Stimulated activated CD8-positive, alpha-beta memory T cell treated with anti-CD3 and anti-CD28 coated beads, Interleukin-15, amount 100 ng/mL, for 4 hours (primary cell): ENCODE results near the gene SASH1.

Experiments
- DNase-seq, 2 donors: peaks; one replicate each; pipeline ENCODE4 v3.0.0-alpha.2; 2020; ENCODE audit warnings: low read depth in 2 of 2

Gene SASH1

GRCh38 chr6:148432462-148433195 is 90.0 kb downstream of the SASH1 start:
- no peak for DNase-seq

DNA sequence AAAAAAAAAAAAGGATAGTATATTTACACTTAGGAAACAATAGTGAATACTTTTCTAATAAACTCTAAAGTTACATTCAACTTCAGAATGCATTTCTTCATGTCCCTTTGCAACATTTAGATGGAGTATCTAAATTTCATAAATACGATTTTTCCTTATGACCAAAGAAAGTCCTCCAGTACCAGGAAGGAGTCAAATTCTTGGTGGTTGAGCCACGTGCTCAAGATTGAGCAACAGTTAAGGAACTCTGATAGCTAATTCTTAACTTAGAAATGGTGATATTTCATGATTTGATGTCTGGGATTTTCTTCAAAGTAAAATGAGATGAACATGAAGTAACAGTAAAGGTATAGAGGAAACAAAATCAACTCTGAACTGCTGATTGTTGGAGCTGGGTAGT is 92.7 kb downstream of the SASH1 start:
- no peak for DNase-seq

DNA sequence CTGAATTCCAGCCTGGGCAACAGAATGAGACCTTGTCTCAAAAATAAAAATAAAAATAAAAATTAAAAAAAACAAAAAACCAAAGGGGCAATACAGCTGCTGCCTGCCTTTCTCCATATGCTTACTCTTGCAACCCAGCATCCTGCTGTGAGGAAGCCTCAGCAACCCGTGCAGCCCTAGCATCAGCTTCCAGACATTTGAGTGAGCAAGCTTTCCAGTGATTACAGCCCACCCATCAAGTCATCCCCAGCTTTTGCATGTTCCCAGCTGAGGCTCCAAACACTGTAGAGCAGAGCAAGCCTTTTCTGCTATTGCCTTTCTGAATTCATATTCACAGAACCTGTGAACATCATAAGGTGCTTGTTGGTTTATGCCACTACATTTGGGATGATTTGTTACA is 93.8 kb downstream of the SASH1 start:
- no peak for DNase-seq

GRCh38 chr6:148438632-148439031 is 96.0 kb downstream of the SASH1 start:
- no peak for DNase-seq

DNA sequence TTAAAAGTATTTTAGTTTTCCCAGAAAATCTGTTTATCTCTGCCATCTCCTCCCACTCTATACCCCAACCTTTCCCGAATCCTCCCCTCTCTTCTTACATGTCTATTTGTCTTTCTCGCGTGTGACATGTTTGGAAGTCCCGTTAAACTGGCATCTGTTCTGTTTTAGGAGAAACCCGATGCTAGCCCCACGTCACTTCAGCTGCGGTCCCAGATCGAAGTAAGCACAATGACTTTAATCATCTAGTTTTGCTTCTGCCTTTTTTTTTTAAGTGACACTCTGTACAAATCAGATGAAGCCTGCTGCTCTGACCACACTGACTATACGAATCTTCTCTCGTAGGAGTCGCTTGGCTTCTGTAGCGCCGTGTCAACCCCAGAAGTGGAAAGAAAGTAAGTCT is 97.4 kb downstream of the SASH1 start:
- DNase-seq, result no peak

- DNase-seq, result no peak
Measured at GRCh38 chr6:148440877-148441453, 98.3 kb downstream of the SASH1 start.

DNA sequence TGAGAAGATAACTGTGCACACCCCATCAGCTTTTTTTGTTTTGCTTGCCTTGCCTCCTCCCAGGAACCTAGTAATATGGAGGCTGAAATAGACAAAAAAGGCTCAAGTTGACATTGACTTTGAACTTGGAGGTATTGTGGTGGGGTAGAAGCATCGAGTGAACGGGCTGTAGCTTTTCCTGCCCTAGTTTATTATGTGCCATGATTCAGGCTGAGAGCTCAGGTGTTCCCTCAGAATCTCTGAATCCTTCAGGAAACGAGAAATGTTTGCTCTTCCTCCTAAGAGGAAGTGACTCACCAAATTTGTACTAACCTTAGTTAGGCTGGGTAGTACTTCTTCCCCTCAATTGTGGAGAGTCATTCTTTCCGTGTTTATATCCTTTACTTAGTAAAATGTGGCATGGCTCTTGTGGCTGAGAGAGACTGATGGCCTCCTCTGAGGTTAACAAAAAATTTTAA is 98.8 kb downstream of the SASH1 start:
- no peak for DNase-seq

DNA sequence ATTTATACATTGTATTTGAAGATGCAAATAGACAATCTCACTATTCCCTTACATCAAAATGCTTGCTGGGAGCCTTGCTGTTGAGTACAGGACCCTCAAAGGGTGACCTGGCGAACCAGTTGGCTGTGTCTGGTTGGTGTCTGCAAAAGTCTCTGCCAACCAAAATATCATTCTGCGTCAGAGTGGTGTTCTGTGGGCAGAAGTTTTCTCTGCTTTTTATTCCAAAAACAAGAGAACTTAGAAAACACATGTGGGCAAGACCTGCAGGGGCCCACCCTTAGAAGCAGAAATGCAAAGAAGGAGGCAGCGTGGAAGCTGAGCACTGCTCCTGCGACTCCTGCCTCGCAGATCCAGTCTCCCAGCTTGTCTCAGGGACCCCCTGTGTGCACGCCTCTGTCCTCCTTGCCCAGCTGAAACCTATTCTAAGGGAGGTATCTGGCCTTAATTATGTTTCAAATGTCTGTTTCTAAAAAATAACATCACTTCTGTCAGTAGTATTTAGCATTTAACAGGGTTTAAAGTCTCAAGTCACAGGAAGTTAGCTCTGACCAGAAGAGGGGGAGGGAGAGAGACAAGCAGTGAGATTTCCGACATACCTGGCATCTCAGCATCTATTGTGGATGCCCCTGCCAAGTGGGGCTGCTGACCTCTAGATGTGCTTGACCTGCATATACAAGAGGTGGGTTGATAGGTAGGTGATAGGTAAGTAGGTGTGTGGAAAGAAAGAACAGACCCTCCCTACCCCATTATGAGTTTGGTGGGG is 101.3 kb downstream of the SASH1 start:
- DNase-seq, result no peak

DNA sequence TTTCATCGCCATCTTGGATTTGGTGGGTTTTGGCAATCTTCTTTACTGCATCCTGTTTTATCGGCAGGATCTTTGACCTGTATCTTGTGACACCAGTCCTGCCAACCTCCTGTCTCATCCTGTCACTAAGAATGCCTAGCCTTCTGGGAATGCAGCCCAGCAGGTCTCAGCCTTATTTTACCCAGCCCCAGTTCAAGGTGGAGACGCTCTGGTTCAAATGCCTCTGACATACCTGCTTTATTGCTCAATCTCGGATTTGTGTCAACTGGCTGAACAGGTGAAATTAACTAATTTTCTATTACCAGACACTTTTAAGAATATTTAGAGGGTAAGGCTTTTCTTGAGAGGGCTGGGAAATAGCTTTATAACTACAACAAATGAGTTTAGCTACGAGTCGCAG is 102.5 kb downstream of the SASH1 start:
- no peak for DNase-seq

DNA sequence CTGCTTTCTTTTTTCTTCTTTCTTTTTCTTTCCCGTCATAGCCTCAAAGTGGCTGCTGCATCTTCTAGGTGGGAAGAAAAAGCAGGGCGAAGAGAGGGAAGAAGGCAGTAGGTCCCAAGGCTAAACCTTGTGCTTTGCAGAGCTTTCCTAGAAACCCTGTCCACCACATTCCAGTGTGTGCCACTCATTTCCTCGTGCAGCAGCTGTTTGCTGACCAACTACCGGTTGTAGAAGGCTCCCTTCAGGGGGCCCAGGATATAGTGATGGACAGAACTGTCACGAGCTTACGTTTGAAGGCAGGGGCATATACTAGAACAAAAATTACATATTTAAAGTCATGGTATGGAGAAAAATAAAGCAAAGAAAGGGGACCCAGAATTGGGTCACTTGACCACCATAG is 103.0 kb downstream of the SASH1 start:
- no peak for DNase-seq

DNA sequence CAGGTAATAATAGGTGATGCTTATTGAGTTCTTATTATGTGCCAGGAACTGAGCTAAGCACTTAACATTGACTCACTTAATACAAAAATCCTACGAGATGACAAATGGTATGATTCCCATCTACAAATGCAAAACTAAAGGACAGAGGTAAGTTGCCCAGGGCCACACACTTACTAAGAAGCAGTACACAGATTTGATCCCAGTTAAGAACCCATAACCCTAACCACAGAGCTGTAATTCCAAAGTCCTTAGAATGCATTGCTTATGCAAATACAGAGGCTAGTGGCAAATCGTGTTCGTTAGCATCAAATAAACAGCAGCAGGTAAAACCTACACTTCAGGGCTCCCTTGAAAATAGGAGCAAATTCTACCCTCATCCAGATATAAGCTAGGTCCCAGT is 104.0 kb downstream of the SASH1 start:
- no peak for DNase-seq

DNA sequence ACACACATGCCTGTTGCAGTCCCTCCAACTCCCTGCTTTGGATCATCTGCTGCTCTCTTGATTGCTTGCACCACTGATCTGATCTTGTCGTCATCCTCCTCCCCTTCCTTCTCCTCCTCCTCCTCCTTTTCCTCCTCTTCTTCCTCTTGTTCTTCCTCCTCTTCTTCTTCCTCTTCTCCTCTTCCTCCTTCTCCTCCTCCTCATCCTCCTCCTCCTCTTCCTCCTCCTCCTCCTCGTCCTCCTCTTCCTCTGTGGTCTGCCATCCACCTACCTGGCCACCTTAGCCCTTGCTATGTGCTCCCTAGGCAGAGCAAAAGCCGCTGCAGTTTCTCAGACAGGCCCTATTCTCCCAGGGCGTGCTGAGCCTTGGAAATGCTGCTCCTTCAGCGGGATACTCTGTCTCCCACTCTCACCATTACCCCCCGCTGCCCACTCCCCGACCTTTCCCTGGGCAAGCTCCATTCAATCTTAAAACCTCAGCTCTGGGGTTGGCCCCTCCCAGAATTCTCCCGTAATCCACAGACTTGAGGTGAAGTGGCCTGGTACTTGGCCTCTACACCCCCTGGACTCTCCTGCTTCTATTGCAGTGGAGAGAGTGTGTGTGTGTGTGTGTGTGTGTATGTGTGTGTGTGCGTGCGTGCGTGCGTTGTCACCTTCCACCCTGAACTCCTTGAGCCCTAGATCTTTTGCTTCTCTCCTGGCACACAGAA is 105.0 kb downstream of the SASH1 start:
- DNase-seq, result no peak

GRCh38 chr6:148448369-148449012 is 105.9 kb downstream of the SASH1 start:
- no peak for DNase-seq

- DNase-seq, result no peak
Measured at GRCh38 chr6:148450866-148451265, 108.2 kb downstream of the SASH1 start.

DNA sequence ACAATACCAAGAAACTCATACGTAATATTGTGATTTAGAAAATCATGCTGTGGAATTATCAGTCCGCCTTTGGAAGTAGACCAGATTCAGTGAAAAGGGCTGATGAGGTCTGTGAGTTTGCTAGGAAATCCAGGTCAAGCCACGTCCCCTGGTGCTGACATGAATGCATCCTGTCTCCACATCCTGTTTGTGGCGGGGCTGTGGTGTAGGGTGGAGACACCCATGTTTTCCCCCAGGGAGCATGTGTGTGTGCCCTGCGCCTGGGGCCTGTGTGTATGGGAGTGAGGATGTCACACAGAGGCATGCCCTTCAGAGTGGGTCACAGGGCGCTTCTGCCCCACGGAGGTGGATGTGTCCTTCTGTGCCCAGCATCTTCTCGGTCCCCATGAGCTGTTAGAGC is 109.1 kb downstream of the SASH1 start:
- DNase-seq, result no peak

- no peak for DNase-seq
Measured at GRCh38 chr6:148452876-148453275, 110.2 kb downstream of the SASH1 start.

DNA sequence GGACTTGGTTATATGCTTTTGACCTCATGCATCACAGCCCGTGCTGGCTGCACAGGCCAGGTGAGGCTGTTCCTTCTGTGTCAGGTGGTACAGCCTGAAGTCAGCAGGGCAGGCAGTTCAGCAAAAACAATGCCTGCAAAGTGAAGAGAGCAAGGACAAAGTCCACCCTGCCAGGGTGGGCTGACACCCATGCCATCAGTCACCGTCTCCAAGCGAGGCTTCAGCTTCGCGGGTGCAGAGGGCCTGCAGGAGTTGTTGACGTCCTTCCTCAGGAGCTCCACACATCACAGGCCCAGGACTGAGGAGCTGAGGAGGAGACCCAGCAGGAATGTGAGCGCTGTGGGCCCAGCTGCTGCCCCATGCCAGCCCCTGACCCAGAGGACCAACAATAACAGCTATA is 111.3 kb downstream of the SASH1 start:
- no peak for DNase-seq

DNA sequence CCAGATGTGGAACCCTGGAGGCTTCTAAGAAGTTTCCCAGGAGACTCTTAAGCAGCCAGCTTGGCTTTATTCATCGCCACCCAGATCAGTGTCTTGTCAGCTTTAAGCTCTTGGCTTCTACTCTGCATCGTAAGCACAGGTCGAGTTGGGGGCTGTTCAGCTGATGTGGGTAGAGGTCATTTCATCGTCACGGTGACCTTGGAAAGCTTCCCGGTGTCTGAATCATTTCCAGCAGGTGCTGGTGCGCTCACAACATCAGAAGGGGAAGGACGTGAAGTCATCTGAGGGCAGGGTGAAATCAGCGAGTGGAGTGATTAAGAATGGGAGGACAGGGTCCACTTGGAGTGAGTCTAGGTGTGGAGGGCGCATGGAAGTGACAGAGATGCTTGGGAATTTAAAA is 112.6 kb downstream of the SASH1 start:
- DNase-seq, result no peak

DNA sequence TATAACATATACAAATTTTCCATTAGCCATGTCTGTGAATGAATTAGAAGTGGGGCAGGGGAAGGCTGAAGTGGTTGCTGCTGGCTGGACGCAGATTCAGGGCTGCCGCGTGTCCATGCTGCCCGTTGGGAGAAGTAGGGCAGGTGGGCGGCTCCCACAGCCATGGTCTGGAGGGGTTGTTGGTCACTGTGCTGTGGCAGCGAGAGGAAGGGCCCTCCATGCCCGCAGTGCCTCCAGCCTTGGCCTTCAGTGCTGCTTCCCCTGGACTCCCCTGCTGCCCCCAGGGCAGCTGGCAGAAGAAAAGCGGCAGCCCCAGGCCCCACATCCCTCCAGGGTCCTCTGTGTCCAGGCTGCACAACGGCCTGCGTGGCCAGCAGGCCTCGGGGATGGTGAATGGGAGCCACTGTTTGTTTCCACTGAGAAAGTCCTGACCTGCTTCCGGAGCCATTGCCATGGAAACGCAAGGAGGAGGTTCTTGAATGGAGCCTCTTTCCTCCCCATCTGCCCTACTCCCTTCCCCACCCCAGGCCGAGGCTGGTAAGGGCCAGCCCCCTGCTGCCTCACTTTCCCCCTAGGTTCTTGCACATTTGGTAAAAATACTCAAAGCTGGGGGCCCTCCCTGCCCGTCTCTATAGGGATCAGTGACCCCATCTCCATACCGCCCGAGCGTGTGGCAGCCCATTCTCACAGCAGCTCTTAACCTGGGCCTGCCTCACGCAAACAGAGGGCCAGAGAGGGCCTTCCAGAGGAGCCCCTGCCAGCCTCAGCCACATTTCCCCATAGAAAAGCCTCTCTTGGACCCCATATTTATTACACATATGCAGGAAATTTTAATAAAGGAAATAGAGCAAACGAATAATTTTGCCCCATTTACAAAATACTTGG is 113.3 kb downstream of the SASH1 start:
- no peak for DNase-seq

GRCh38 chr6:148457137-148457842 is 114.7 kb downstream of the SASH1 start:
- no peak for DNase-seq
